HepG2 (cell line): Measurements from ENCODE around the gene HOXC10. TPM values are rescaled to one million over a fixed set of nuclear protein-coding genes. Genes with fewer than 3 reads are reported as not detected.

ENCODE experiments used
- CREM ChIP-seq, 2 experiments: sonication (generic) in 1 of 2; formaldehyde crosslinking in 1 of 2; IDR thresholded peaks; 2 replicates each; pipeline versions ENCODE4 v1.4.0 to v1.6.1; 2016 to 2020; ENCODE audit warnings: antibody characterized with exemption in 1 of 2, mild to moderate bottlenecking in 1 of 2, missing genetic modification reagents in 1 of 2
- FOSL1 ChIP-seq: sonication (generic); formaldehyde crosslinking; IDR thresholded peaks from 2 replicates; pipeline ENCODE4 v1.9.0; 2021; ENCODE audit warnings: missing genetic modification reagents, borderline replicate concordance
- HDAC1 ChIP-seq: sonication (generic); formaldehyde crosslinking; IDR thresholded peaks from 2 replicates; pipeline ENCODE4 v1.5.1; 2020; ENCODE audit warnings: mild to moderate bottlenecking, missing genetic modification reagents
- HOXA5 ChIP-seq: sonication (generic); formaldehyde crosslinking; IDR thresholded peaks from 2 replicates; pipeline ENCODE4 v1.4.0; 2020; ENCODE audit warnings: missing genetic modification reagents
- RXRA ChIP-seq: sonication (generic); formaldehyde crosslinking; IDR thresholded peaks from 2 replicates; pipeline ENCODE4 v1.5.1; 2020; ENCODE audit warnings: missing genetic modification reagents
- SALL1 ChIP-seq: sonication (generic); formaldehyde crosslinking; IDR thresholded peaks from 2 replicates; pipeline ENCODE4 v1.8.0; 2022; ENCODE audit warnings: mild to moderate bottlenecking, missing genetic modification reagents
- SPEN ChIP-seq: sonication (generic); formaldehyde crosslinking; IDR thresholded peaks from 2 replicates; pipeline ENCODE4 v1.5.1; 2020; ENCODE audit warnings: low read depth, mild to moderate bottlenecking, missing genetic modification reagents
- XBP1 ChIP-seq: sonication (generic); formaldehyde crosslinking; IDR thresholded peaks from 2 replicates; pipeline ENCODE4 v1.5.0; 2020; ENCODE audit warnings: missing genetic modification reagents
- ZNF232 ChIP-seq: sonication (generic); formaldehyde crosslinking; IDR thresholded peaks from 2 replicates; pipeline ENCODE4 v1.4.0; 2020; ENCODE audit warnings: missing genetic modification reagents, borderline replicate concordance
- ZNF431 ChIP-seq: sonication (generic); formaldehyde crosslinking; IDR thresholded peaks from 2 replicates; pipeline ENCODE4 v1.9.0; 2022; ENCODE audit warnings: missing genetic modification reagents, low read depth, mild to moderate bottlenecking, borderline replicate concordance
- ZNF687 ChIP-seq: sonication (generic); formaldehyde crosslinking; IDR thresholded peaks from 2 replicates; pipeline ENCODE4 v1.5.1; 2020; ENCODE audit warnings: mild to moderate bottlenecking, missing genetic modification reagents, moderate library complexity
- polyA plus RNA-seq, 8 experiments: library from polyadenylated mRNA; depleted of rRNA in 3 of 8; stranded (reverse) in 7 of 8; unstranded in 1 of 8; fragments of >200 nt; fragmentation: Illumina TruSeq in 4 of 8; extraction: Trizol in 4 of 8; gene quantifications; 2 replicates each; pipeline versions ENCODE4 v1.2.1 to v1.2.3, GENCODE V29; 2011 to 2016; ENCODE audit warnings: low read depth in 4 of 8, missing spikeins in 1 of 8, mixed read lengths in 1 of 8; ENCODE audit not compliant: insufficient read depth in 1 of 8
- total RNA-seq, 5 experiments: library from RNA; depleted of rRNA; stranded (reverse); fragments of >200 nt; fragmentation: Illumina TruSeq; extraction: Trizol; gene quantifications; 2 replicates each; pipeline ENCODE4 v1.2.3, GENCODE V29; 2016; ENCODE audit warnings: low read depth in 1 of 5

HOXC10 gene
- total and polyA plus RNA-seq, 2 of the 13 experiments (the other 11 are each of a cell fraction or from before 2014, with no cell fraction given): not detected

- TF ChIP-seq RXRA (CRISPR knock-in tag): 0 out of 2 replicates have a peak, but pooled peaks have one; percentile 13
- TF ChIP-seq HOXA5 (CRISPR knock-in tag): 0 out of 2 replicates have a peak, but pooled peaks have one; percentile 29
- TF ChIP-seq CREM (IDR thresholded peaks at IDR 0.05): peak; percentile 47; the same call in 1 of the 2 replicates
- TF ChIP-seq CREM (CRISPR knock-in tag; IDR thresholded peaks at IDR 0.05): no peak
- TF ChIP-seq SPEN (CRISPR knock-in tag): peak; percentile 53; the same call in 1 of the 2 replicates
- 0 out of 2 replicates have a peak, but pooled peaks have one; percentile 17 for TF ChIP-seq HDAC1
- TF ChIP-seq ZNF232 (CRISPR knock-in tag): peak; percentile 37; the same call in 1 of the 2 replicates
- TF ChIP-seq XBP1 (CRISPR knock-in tag): no peak
- peak; percentile 34; the same call in 1 of the 2 replicates for TF ChIP-seq SALL1
- no peak for TF ChIP-seq FOSL1 (CRISPR knock-in tag)
- TF ChIP-seq ZNF431 (CRISPR knock-in tag): 0 out of 2 replicates have a peak, but pooled peaks have one; percentile 28
- TF ChIP-seq ZNF687 (CRISPR knock-in tag): peak; percentile 17; the same call in 1 of the 2 replicates
Measured at GRCh38 chr12:53988541-53989226, 3.7 kb downstream of the HOXC10 start (continued).
